Ectodermal cell (in vitro differentiated cells): ENCODE measurements around the gene CARMIL3.

Source experiments
- H3K27ac ChIP-seq: 2 replicates; pipeline ENCODE4 v1.7.0; 2013; ENCODE audit warnings: mild to moderate bottlenecking, low read depth, low read length; ENCODE audit not compliant: insufficient read depth, poor library complexity, severe bottlenecking
- H3K27me3 ChIP-seq: 2 replicates; pipeline ENCODE4 v1.7.0; 2013; ENCODE audit warnings: mild to moderate bottlenecking, low read length; ENCODE audit not compliant: insufficient read depth, control insufficient read depth, poor library complexity, severe bottlenecking
- H3K36me3 ChIP-seq: one replicate; pipeline ENCODE4 v1.7.0; 2013; ENCODE audit warnings: low read length; ENCODE audit not compliant: control insufficient read depth, insufficient read depth
- H3K4me1 ChIP-seq: one replicate; pipeline ENCODE4 v1.7.0; 2013; ENCODE audit warnings: low read length; ENCODE audit not compliant: control insufficient read depth, insufficient read depth
- H3K4me3 ChIP-seq: 2 replicates; pipeline ENCODE4 v1.7.0; 2013; ENCODE audit warnings: low read depth, low read length, control low read depth; ENCODE audit not compliant: insufficient read depth
- H3K9me3 ChIP-seq: 2 replicates; pipeline ENCODE4 v1.7.0; 2013; ENCODE audit warnings: mild to moderate bottlenecking, low read length, moderate library complexity; ENCODE audit not compliant: control insufficient read depth
- WGBS, 2 experiments: methylation state at CpG; one replicate each; pipeline ENCODE4 v1.1.7; 2013; ENCODE audit warnings: missing lambda C conversion rate in 2 of 2; 5-methylcytosine and 5-hydroxymethylcytosine counted together

Gene CARMIL3

DNA sequence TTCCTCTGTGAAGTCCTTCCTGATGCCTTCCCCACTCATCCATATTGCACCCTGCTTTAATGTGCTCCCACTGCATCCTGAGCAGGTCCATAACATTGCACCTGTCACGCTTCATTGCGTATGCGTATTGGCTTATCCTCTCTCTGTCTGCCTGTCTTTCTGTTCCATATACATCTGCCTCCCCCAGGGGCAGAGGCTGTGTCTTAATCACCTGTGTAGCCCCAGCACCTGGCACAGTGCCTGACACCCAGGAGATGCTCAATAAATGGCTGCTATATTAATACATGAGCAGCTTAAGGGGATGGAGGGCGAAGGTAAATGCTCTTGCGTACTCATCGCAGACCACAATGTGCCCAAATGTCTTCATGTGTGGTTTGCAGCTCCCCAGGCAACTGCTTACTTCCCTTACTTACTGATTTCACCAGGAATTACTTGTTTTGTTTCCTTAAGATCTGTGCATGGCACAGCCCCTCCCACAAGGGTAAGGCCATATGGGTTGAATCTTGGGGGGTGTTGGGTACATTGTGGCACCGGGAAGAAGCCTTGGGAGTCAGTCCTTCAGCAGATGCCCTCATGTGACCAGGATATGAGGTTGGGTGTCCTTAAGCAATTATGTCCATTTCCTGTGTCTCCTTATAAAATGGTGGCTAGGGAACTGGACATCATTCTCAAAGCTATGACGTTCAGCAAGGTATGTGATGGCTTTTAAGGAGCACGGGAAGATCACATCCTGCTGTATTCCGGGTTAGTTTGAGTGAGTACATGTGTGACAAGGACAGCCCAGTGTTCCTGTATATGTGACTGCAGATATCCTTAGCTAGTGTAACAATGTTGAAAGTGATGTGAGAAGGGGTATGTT lies 18.7 kb downstream of the CARMIL3 start:
- Histone ChIP-seq H3K4me1 (no peaks in the 10 kb centered on the region), H3K9me3 (no peaks in the 10 kb centered on the region), H3K27me3 (no peaks in the 10 kb centered on the region), H3K4me3 (no peak overlapping the region), H3K36me3 (no peaks in the 10 kb centered on the region), H3K27ac (no peak overlapping the region)
- 92% methylated on average over 10 of the region's 10 CpGs for WGBS, 2 experiments

DNA sequence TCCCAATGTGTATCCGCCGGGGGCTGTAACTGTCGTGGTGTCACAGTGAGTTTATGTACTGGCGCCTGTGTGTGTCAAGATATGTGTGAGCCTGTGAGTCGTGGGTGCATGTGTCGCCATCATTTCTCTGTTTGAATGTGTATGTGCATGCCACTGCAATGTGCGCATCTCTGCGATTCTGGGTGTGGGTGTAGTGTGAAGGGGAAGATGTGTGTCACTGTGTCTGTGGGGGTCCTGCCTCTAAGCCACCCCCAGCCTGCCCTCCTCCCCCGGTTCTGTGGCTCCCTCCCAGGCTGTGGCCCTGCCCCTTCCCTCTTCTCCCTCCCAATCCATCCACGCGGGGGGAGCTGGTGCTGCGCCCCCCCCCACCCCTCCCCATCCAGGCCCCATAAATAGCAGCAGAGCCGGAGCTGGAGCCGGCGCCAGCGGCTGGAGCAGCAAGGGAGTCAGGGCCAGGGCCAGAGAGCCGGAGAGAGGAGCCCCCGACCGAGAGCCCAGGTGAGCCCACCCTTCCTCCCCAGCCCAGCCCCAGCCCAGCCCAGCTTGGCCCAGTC lies 19.4 kb downstream of the CARMIL3 start, which contains the start of gene CPNE6:
Gene CPNE6 (plus strand): TSS at position 419 of the 554 bp plus-strand sequence. CDS start 1,375 bp downstream, outside the sequence.
- Histone ChIP-seq H3K36me3 (no peaks in the 10 kb centered on the region), H3K9me3 (no peaks in the 10 kb centered on the region), H3K4me1 (no peaks in the 10 kb centered on the region), H3K27ac (no peak within 1 kb of the TSS), H3K4me3 (no peak within 1 kb of the TSS), H3K27me3 (no peaks in the 10 kb centered on the region)
- 86 to 89% methylated on average over 19 of the region's 19 CpGs for WGBS, 2 experiments

GRCh38 chr14:24071836-24072430 lies 20.1 kb downstream of the CARMIL3 start:
- Histone ChIP-seq H3K4me1 (no peaks in the 10 kb centered on the region), H3K27ac (no peak overlapping the region), H3K9me3 (no peaks in the 10 kb centered on the region), H3K36me3 (no peaks in the 10 kb centered on the region), H3K27me3 (no peaks in the 10 kb centered on the region), H3K4me3 (no peak overlapping the region)
- WGBS, 2 experiments: 90 to 91% methylated on average over 12 of the region's 12 CpGs

- no peaks in the 10 kb centered on the region for H3K9me3 ChIP-seq
- H3K27me3 ChIP-seq: no peaks in the 10 kb centered on the region
- H3K4me3 ChIP-seq: no peak overlapping the region
- WGBS, 2 experiments: 87 to 88% methylated on average over 7 of the region's 7 CpGs
- H3K27ac ChIP-seq: no peak overlapping the region
- no peaks in the 10 kb centered on the region for H3K36me3 ChIP-seq
- H3K4me1 ChIP-seq: no peaks in the 10 kb centered on the region
Measured at GRCh38 chr14:24072436-24072835, 20.6 kb downstream of the CARMIL3 start.

DNA sequence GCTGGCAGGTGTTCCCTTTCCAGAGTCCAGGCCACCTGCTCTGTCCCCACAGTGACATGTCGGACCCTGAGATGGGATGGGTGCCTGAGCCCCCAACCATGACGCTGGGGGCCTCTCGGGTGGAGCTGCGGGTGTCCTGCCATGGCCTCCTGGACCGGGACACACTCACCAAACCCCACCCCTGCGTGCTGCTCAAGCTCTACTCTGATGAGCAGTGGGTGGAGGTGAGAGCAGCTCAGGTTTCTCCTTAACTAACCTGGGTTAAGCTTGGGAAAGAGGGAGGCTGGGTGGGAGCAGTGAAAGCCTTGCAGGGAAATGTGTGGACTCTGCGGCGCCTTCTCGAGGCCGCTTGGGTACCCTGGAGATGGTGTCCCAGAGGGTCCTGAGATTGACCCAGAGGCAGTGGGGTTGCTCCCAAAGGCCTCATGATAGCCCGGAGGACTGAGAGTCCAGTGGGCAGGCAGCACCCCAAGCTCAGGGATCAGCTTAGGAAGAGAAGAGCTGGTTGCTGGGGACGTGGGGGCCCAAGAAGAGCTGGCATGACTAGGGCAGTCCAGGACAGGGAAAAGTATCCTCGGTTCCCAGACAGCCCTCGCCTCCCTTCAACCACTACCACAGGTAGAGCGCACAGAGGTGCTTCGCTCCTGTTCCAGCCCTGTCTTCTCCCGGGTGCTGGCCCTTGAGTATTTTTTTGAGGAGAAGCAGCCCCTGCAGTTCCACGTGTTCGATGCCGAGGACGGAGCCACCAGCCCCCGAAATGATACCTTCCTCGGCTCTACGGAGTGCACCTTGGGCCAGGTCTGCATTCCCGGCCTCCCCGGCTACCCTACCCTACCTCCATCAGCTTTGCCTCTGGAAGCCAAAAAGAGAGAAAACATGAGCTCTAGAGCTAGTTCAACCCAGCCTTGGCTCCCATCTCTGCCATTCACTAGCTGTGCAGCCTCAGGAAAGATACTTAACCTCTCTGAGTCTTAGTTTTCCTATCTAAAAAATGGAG lies 21.4 kb downstream of the CARMIL3 start:
- Histone ChIP-seq H3K36me3 (no peaks in the 10 kb centered on the region), H3K9me3 (no peaks in the 10 kb centered on the region), H3K27me3 (no peaks in the 10 kb centered on the region), H3K4me1 (peaks cover 5% of the 10 kb centered on the region), H3K4me3 (no peak overlapping the region), H3K27ac (no peak overlapping the region)
- 87 to 88% methylated on average over 26 of the region's 26 CpGs for WGBS, 2 experiments

GRCh38 chr14:24074625-24075484 lies 23.0 kb downstream of the CARMIL3 start:
- no peak overlapping the region for H3K27ac ChIP-seq

DNA sequence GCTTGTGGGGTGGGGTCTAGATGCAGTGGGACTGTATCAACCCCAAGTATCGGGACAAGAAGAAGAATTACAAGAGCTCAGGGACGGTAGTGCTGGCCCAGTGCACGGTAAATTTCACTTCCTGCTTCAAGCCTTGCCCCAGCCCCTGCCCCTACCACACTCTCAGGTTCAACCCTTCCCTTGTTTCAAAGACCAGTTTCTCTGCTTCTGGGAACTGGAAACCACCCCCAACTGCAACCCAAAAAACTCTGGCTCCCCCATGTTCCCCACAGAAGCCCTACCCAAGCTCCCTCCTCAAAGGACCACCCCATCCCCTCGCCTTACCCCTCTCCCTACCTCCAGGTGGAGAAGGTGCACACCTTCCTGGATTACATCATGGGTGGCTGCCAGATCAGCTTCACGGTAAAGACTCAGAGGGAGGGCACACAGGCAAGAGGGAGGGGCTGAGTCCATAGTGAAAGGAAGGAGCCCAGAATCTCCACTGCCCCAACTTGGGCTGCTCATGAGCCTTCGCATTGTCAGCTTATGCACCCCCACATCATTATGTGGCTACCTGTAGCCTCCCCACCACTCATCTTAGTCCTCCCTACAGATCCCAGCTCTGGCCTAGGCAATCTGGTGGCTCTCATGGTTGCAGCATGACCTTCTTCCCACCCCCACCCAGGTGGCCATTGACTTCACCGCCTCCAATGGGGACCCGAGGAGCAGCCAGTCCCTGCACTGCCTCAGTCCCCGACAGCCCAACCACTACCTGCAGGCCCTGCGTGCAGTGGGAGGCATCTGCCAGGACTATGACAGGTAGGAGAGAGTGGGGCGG lies 23.9 kb downstream of the CARMIL3 start:
- Histone ChIP-seq H3K27me3 (peaks cover 7% of the 10 kb centered on the region), H3K36me3 (no peaks in the 10 kb centered on the region), H3K27ac (no peak overlapping the region), H3K4me1 (peaks cover 25% of the 10 kb centered on the region), H3K9me3 (no peaks in the 10 kb centered on the region), H3K4me3 (no peak overlapping the region)
- WGBS, 2 experiments: 86% methylated on average over 11 of the region's 11 CpGs

More at GRCh38 chr14:24074625-24075484, 23.0 kb downstream of the CARMIL3 start:
- Histone ChIP-seq H3K36me3 (no peaks in the 10 kb centered on the region), H3K27me3 (no peaks in the 10 kb centered on the region), H3K4me3 (no peak overlapping the region), H3K9me3 (no peaks in the 10 kb centered on the region), H3K4me1 (peaks cover 18% of the 10 kb centered on the region)
- WGBS, 2 experiments: 89 to 91% methylated on average over 10 to 11 of the region's 11 CpGs

- peaks cover 12% of the 10 kb centered on the region for H3K27me3 ChIP-seq
Measured at GRCh38 chr14:24076302-24076601, 24.4 kb downstream of the CARMIL3 start.

More at GRCh38 chr14:24076302-24076601, 24.4 kb downstream of the CARMIL3 start:
- Histone ChIP-seq H3K4me3 (no peak overlapping the region), H3K9me3 (no peaks in the 10 kb centered on the region), H3K36me3 (no peaks in the 10 kb centered on the region), H3K4me1 (peaks cover 25% of the 10 kb centered on the region), H3K27ac (no peak overlapping the region)
- 87 to 94% methylated on average over 10 of the region's 10 CpGs for WGBS, 2 experiments
